ENCODE measurements around the gene NXPE3. TPM values are rescaled to one million over a fixed set of nuclear protein-coding genes. Genes with fewer than 3 reads are reported as not detected.
"Not testable (repeated sequence)": the region's sequence is repeated elsewhere in the genome, so short reads cannot be mapped to it uniquely, and the experiment has no call there.

Gene NXPE3
- total and polyA plus RNA-seq, 10 of the 15 experiments (the other 5 are each of a cell fraction or from before 2014, with no cell fraction given): 2.0 to 8.7 (median 5.2) TPM

GRCh38 chr3:101753386-101754113 is 25.5 kb upstream of the NXPE3 start:
- H3K27me3 ChIP-seq (replicated peaks in 1 of 2; ENCODE audit: control insufficient read depth in 2 of 2, insufficient read depth in 2 of 2, low read length in 1 of 2); BruUV-seq (replicated peaks); FAIRE-seq; H2AFZ ChIP-seq (ENCODE audit: control insufficient read depth, low read depth, low read length); H3K79me2 ChIP-seq (ENCODE audit: control insufficient read depth, insufficient read depth, low read length); H3K9ac ChIP-seq (ENCODE audit: control insufficient read depth, insufficient read depth, low read length); RAD21 ChIA-PET (ENCODE audit: unreplicated experiment); ATAC-seq; DNase-seq (ENCODE audit: low read depth, low spot score); SMC1A ChIA-PET (ENCODE audit: uncharacterized antibody, unreplicated experiment); H3K27ac ChIP-seq (ENCODE audit: control insufficient read depth, insufficient read depth); intact Hi-C loops (cut with micrococcal nuclease; ENCODE audit: unreplicated experiment); H3K4me2 ChIP-seq (ENCODE audit: control insufficient read depth, insufficient read depth); H4K20me1 ChIP-seq (ENCODE audit: control insufficient read depth, insufficient read depth); H3K4me1 ChIP-seq (ENCODE audit: control insufficient read depth, insufficient read depth, low read length); CTCF ChIA-PET; H3K4me3 ChIP-seq; in situ Hi-C loops (cut with MboI); H3K9me3 ChIP-seq (replicated peaks; ENCODE audit: control insufficient read depth, insufficient read depth, low read length): not testable (repeated sequence)
- POLR2A ChIA-PET: interaction anchor here (0.7 kb wide), 1 partner anchor 359 kb away, joined by 4 read pairs; no protein-coding TSS in a partner anchor
- 98% methylated on average over 10 of the region's 23 CpGs for WGBS (ENCODE audit: insufficient coverage, insufficient replicate concordance, low lambda C conversion rate, missing lambda C conversion rate)
- peaks cover 6 to 17% of the 10 kb centered on the region in 2 experiments; a peak in 3 of 4 replicates for H3K36me3 ChIP-seq (ENCODE audit: control insufficient read depth in 2 of 2, insufficient read depth in 2 of 2, low read length in 1 of 2)

- DNase-seq (ENCODE audit: low read depth, low spot score) (no peak), ATAC-seq (no peak), FAIRE-seq (no peak)
- Histone ChIP-seq H3K4me2 (ENCODE audit: control insufficient read depth, insufficient read depth) (no peak overlapping the region), H3K27ac (ENCODE audit: control insufficient read depth, insufficient read depth) (no peak overlapping the region), H3K79me2 (ENCODE audit: control insufficient read depth, insufficient read depth, low read length) (no peaks in the 10 kb centered on the region), H3K9ac (ENCODE audit: control insufficient read depth, insufficient read depth, low read length) (no peak overlapping the region), H3K4me3 (no peak overlapping the region), H3K9me3 (replicated peaks; ENCODE audit: control insufficient read depth, insufficient read depth, low read length) (no peaks in the 10 kb centered on the region), H3K4me1 (ENCODE audit: control insufficient read depth, insufficient read depth, low read length) (no peaks in the 10 kb centered on the region), H4K20me1 (ENCODE audit: control insufficient read depth, insufficient read depth) (no peaks in the 10 kb centered on the region), H3K27me3 (replicated peaks in 1 of 2; ENCODE audit: control insufficient read depth in 2 of 2, insufficient read depth in 2 of 2, low read length in 1 of 2) (no peaks in the 10 kb centered on the region), H2AFZ (ENCODE audit: control insufficient read depth, low read depth, low read length) (no peak overlapping the region), H3K36me3 (ENCODE audit: control insufficient read depth in 2 of 2, insufficient read depth in 2 of 2, low read length in 1 of 2) (peaks cover 9 to 17% of the 10 kb centered on the region in 2 experiments; a peak in 3 of 4 replicates)
- WGBS (ENCODE audit: insufficient coverage, insufficient replicate concordance, low lambda C conversion rate, missing lambda C conversion rate): 98% methylated on average over 6 of the region's 6 CpGs
- ChIA-PET SMC1A (ENCODE audit: uncharacterized antibody, unreplicated experiment) (no interaction called here), CTCF (no interaction called here), RAD21 (ENCODE audit: unreplicated experiment) (no interaction called here), POLR2A (no interaction called here)
- in situ Hi-C loops (cut with MboI) (no loop called here), intact Hi-C loops (cut with micrococcal nuclease; ENCODE audit: unreplicated experiment) (no loop called here)
- no TSS peak for BruUV-seq (replicated peaks)
- TF ChIP-seq STAT3 (IDR thresholded peaks at IDR 0.05; ENCODE audit: low read depth, low read length) (no peak), ASH2L (IDR thresholded peaks at IDR 0.05; ENCODE audit: borderline replicate concordance, low read depth) (no peak), ATF7 (IDR thresholded peaks at IDR 0.05; ENCODE audit: low read depth) (no peak), ZNF622 (IDR thresholded peaks at IDR 0.05) (no peak), GABPA (IDR thresholded peaks at IDR 0.05; ENCODE audit: low read depth) (no peak), EGR1 (IDR thresholded peaks at IDR 0.05; ENCODE audit: borderline replicate concordance in 1 of 2, low read depth in 2 of 2, low read length in 2 of 2) (no peak), STAT1 (conservative IDR thresholded peaks at IDR 0.05) (no peak), TCF12 (IDR thresholded peaks at IDR 0.05; ENCODE audit: low read depth, low read length) (no peak), REST (IDR thresholded peaks at IDR 0.05; ENCODE audit: low read depth, low read length) (no peak), CBX3 (IDR thresholded peaks at IDR 0.05; ENCODE audit: borderline replicate concordance, low read depth) (no peak), MAX (IDR thresholded peaks at IDR 0.05; ENCODE audit: low read depth, low read length) (no peak), POLR2AphosphoS5 (IDR thresholded peaks at IDR 0.05; ENCODE audit: low read length) (no peak)
These were observed 20.8 kb upstream of the NXPE3 start for GRCh38 chr3:101758224-101758623.
